GM12878 (cell line): ENCODE data around the gene POU3F3.

Experiments used
- BHLHE40 ChIP-seq, 2 experiments: fragments of 450-650 bp in 1 of 2; IDR thresholded peaks; 2 replicates each; pipeline ENCODE4 v1.6.1; 2011 to 2017; ENCODE audit warnings: low read depth in 2 of 2, borderline replicate concordance in 1 of 2, improper control_type of control experiment in 1 of 2, low read length in 1 of 2, mild to moderate bottlenecking in 1 of 2
- CREM ChIP-seq: IDR thresholded peaks from 2 replicates; pipeline ENCODE4 v1.6.1; 2014; ENCODE audit warnings: antibody characterized with exemption, low read depth
- EZH2 ChIP-seq: IDR thresholded peaks from 2 replicates; pipeline ENCODE4 v1.6.1; 2012; ENCODE audit warnings: low read depth, mild to moderate bottlenecking, control low read depth, inconsistent platforms, low read length, borderline replicate concordance; ENCODE audit not compliant: control insufficient read depth
- FOXK2 ChIP-seq: fragments of 450-650 bp; IDR thresholded peaks from 2 replicates; pipeline ENCODE4 v1.6.1; 2017; ENCODE audit warnings: mild to moderate bottlenecking, moderate library complexity
- FOXM1 ChIP-seq: IDR thresholded peaks from 2 replicates; pipeline ENCODE4 v1.6.1; 2012; ENCODE audit warnings: low read depth, mild to moderate bottlenecking, inconsistent platforms, low read length, moderate library complexity
- NFIC ChIP-seq: IDR thresholded peaks from 2 replicates; pipeline ENCODE4 v1.6.1; 2012; ENCODE audit warnings: low read depth, mild to moderate bottlenecking, inconsistent platforms, low read length, moderate library complexity
- NR2C1 ChIP-seq: fragments of 450-650 bp; IDR thresholded peaks from 2 replicates; pipeline ENCODE4 v1.6.1; 2017; ENCODE audit warnings: antibody characterized with exemption, mild to moderate bottlenecking, moderate library complexity
- POLR2A ChIP-seq: IDR thresholded peaks from 2 replicates; pipeline ENCODE4 v1.6.1; 2011; ENCODE audit warnings: low read depth, mild to moderate bottlenecking, low read length
- TF ChIP-seq, protein P1 (sequence below): IDR thresholded peaks from 2 replicates; pipeline ENCODE4 v1.6.1; 2012; ENCODE audit warnings: low read depth, low read length, improper control_type of control experiment
- TF ChIP-seq, protein P2 (sequence below), 3 experiments: IDR thresholded peaks in 2 of 3; conservative IDR thresholded peaks in 1 of 3; 2 replicates each; pipeline ENCODE4 v1.5.1; 2011; ENCODE audit warnings: low read depth in 3 of 3, low read length in 3 of 3, mild to moderate bottlenecking in 3 of 3, control low read depth in 2 of 3, moderate library complexity in 2 of 3, inconsistent platforms in 1 of 3, mixed read lengths in 1 of 3; ENCODE audit not compliant: control insufficient read depth in 2 of 3, insufficient read depth in 1 of 3; ENCODE audit errors: extremely low read depth in 1 of 3
- TF ChIP-seq, protein P3 (sequence below): IDR thresholded peaks from 2 replicates; pipeline ENCODE4 v1.6.1; 2012; ENCODE audit warnings: low read depth, low read length, improper control_type of control experiment
- TF ChIP-seq, protein P4 (sequence below): fragments of 450-650 bp; IDR thresholded peaks from 2 replicates; pipeline ENCODE4 v1.6.1; 2017; ENCODE audit warnings: borderline replicate concordance

DNA sequence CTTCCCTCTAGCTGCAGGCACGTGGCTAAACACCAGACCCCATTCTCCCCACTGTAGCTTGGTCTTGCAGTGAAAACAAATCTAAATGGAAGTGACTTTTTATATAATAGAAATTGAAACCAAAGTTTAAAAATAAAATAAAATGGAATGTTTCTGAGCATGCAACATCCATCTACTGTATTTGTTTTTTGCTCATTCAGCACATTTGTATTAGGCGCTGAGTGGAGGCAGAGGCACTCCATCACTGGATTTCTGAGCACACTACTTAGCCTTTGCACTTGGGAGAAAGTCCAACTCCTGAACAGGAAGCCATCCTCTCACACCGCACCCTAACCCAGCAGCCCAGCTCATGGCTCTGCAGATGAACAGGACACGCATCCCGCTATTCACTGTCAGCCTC lies 37.8 kb upstream of the POU3F3 start:
- TF ChIP-seq, protein P1, sequence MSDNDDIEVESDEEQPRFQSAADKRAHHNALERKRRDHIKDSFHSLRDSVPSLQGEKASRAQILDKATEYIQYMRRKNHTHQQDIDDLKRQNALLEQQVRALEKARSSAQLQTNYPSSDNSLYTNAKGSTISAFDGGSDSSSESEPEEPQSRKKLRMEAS, result no peak
- no peak for TF ChIP-seq BHLHE40 (IDR thresholded peaks at IDR 0.05; ENCODE audit: borderline replicate concordance in 1 of 2, low read depth in 2 of 2, low read length in 1 of 2)
- TF ChIP-seq, protein P2, sequence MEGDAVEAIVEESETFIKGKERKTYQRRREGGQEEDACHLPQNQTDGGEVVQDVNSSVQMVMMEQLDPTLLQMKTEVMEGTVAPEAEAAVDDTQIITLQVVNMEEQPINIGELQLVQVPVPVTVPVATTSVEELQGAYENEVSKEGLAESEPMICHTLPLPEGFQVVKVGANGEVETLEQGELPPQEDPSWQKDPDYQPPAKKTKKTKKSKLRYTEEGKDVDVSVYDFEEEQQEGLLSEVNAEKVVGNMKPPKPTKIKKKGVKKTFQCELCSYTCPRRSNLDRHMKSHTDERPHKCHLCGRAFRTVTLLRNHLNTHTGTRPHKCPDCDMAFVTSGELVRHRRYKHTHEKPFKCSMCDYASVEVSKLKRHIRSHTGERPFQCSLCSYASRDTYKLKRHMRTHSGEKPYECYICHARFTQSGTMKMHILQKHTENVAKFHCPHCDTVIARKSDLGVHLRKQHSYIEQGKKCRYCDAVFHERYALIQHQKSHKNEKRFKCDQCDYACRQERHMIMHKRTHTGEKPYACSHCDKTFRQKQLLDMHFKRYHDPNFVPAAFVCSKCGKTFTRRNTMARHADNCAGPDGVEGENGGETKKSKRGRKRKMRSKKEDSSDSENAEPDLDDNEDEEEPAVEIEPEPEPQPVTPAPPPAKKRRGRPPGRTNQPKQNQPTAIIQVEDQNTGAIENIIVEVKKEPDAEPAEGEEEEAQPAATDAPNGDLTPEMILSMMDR (IDR thresholded peaks at IDR 0.05 in 2 of 3, conservative IDR thresholded peaks at IDR 0.05 in 1 of 3; ENCODE audit: control insufficient read depth in 2 of 3, extremely low read depth in 1 of 3, insufficient read depth in 1 of 3, low read depth in 3 of 3, low read length in 3 of 3), result no peak
- TF ChIP-seq POLR2A, result no peak
- no peak for TF ChIP-seq NR2C1
- TF ChIP-seq EZH2, result no peak
- no peak for TF ChIP-seq CREM
- no peak for TF ChIP-seq FOXM1
- no peak for TF ChIP-seq NFIC
- TF ChIP-seq, protein P3, sequence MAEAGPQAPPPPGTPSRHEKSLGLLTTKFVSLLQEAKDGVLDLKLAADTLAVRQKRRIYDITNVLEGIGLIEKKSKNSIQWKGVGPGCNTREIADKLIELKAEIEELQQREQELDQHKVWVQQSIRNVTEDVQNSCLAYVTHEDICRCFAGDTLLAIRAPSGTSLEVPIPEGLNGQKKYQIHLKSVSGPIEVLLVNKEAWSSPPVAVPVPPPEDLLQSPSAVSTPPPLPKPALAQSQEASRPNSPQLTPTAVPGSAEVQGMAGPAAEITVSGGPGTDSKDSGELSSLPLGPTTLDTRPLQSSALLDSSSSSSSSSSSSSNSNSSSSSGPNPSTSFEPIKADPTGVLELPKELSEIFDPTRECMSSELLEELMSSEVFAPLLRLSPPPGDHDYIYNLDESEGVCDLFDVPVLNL, result no peak
- TF ChIP-seq FOXK2, result no peak
- TF ChIP-seq, protein P4, sequence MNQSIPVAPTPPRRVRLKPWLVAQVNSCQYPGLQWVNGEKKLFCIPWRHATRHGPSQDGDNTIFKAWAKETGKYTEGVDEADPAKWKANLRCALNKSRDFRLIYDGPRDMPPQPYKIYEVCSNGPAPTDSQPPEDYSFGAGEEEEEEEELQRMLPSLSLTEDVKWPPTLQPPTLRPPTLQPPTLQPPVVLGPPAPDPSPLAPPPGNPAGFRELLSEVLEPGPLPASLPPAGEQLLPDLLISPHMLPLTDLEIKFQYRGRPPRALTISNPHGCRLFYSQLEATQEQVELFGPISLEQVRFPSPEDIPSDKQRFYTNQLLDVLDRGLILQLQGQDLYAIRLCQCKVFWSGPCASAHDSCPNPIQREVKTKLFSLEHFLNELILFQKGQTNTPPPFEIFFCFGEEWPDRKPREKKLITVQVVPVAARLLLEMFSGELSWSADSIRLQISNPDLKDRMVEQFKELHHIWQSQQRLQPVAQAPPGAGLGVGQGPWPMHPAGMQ, result no peak
